ACC112 (cell line): Measurements from ENCODE around the gene CDKN1B.

Source experiments
- H2AFZ ChIP-seq: fragments of 200-600 bp; sonication (generic); one replicate; pipeline ENCODE4 v1.6.0; 2017; ENCODE audit warnings: antibody characterized with exemption, low read length; ENCODE audit not compliant: unreplicated experiment
- H3K27ac ChIP-seq: fragments of 200-600 bp; sonication (generic); 2 replicates; pipeline ENCODE4 v1.5.1; 2014; ENCODE audit warnings: low read depth, mild to moderate bottlenecking, antibody characterized with exemption, low read length, moderate library complexity
- H3K27me3 ChIP-seq: fragments of 200-600 bp; sonication (generic); 2 replicates; pipeline ENCODE4 v1.6.1; 2014; ENCODE audit warnings: mild to moderate bottlenecking, antibody characterized with exemption, low read length, moderate library complexity, mixed read lengths; ENCODE audit not compliant: insufficient read depth
- H3K36me3 ChIP-seq: fragments of 200-600 bp; sonication (generic); 2 replicates; pipeline ENCODE4 v1.6.1; 2016; ENCODE audit warnings: mild to moderate bottlenecking, antibody characterized with exemption, low read length, moderate library complexity, mixed read lengths; ENCODE audit not compliant: insufficient read depth
- H3K4me1 ChIP-seq: fragments of 200-600 bp; sonication (generic); one replicate; pipeline ENCODE4 v1.6.1; 2016; ENCODE audit warnings: low read length, mixed read lengths; ENCODE audit not compliant: insufficient read depth, unreplicated experiment, control insufficient read depth
- H3K4me3 ChIP-seq: fragments of 200-600 bp; sonication (generic); 2 replicates; pipeline ENCODE4 v1.5.1; 2014; ENCODE audit warnings: mild to moderate bottlenecking, low read depth, low read length
- H3K79me2 ChIP-seq: fragments of 200-600 bp; sonication (generic); one replicate; pipeline ENCODE4 v1.6.0; 2016; ENCODE audit warnings: low read length; ENCODE audit not compliant: control insufficient read depth, unreplicated experiment, insufficient read depth

Gene CDKN1B

DNA sequence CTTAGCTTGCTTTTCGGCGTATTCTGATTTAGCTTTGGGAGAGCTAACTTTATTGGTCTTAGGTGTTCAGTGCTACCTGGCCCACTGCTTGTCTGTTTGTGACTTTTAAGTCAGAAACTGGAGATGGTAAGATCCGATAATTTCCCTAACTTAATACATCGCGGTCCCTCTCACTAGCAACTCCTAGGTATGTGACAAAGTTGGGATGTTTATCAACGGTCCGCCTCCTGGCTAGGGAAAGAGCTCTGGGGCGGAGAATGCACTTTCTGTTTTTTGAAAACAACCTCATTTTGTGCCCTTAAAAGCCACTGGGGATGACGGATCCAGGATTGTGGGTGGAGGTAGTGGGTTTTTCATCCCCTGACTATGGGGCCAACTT lies 1.2 kb downstream of the CDKN1B start:
- H3K4me3 ChIP-seq = peak overlapping the region; percentile 95
- no peak overlapping the region for H2AFZ ChIP-seq
- no peaks in the 10 kb centered on the region for H3K27me3 ChIP-seq
- peaks cover 61% of the 10 kb centered on the region for H3K79me2 ChIP-seq
- peaks cover 36% of the 10 kb centered on the region for H3K4me1 ChIP-seq
- H3K36me3 ChIP-seq = peaks cover 19% of the 10 kb centered on the region
- peak overlapping the region; percentile 97 for H3K27ac ChIP-seq

DNA sequence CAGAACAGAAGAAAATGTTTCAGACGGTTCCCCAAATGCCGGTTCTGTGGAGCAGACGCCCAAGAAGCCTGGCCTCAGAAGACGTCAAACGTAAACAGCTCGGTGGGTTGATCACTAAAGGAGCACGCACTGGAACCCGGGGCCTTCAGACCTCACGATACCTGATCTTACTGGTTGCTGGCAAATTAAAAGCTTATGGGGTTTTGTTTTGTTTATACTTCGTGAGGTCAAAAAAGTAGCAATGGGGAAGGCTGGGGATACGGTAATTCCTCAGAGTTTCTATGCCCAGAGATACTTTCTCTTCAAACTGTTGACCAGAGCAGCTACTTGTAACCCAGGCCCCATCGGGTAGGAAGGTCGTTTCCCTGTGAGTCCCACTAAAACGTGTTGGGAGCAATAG lies 1.7 kb downstream of the CDKN1B start:
- Histone ChIP-seq H3K36me3 (peaks cover 19% of the 10 kb centered on the region), H3K4me3 (peak overlapping the region; percentile 95), H3K79me2 (peaks cover 65% of the 10 kb centered on the region), H3K27me3 (no peaks in the 10 kb centered on the region), H2AFZ (no peak overlapping the region), H3K4me1 (peaks cover 36% of the 10 kb centered on the region), H3K27ac (peak overlapping the region; percentile 97)

DNA sequence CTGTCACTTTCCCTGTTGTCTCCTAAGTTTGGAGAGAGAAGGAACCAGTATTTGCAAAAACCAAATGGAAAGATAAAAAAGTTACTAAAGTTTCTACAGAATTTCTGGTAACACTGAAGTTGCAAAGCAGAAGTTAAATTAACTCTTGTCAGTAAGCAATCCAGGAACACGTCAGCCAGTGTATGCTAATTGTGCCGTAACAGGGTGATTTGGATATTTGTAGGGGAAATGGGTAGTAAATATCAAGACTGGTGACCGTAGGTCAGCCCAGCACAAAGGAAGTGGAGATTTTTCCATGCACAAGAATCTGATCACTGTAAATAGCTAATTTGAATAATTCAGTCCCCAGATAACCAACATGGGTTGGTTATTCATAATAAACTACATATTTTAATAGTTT lies 2.3 kb downstream of the CDKN1B start:
- H3K27ac ChIP-seq = peak overlapping the region; percentile 97

DNA sequence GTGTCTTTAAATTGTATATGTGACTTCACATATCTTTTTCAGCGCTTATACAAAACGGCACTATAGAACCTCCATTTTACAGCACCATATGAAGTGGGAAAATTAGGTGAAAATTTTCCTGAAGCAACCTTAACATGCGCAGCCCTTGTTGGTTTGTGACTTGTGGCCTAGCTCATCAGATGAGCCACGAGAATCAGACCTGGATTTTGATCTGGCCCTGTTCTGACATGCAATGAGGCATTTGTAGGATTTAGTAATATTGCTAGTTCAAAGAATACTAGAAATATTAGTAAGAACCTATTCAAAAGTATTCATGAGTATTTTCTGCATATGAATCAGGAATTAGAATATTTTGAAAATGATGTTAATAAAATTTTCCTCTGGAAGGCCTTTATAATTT lies 2.9 kb downstream of the CDKN1B start:
- Histone ChIP-seq H3K27me3 (no peaks in the 10 kb centered on the region), H3K36me3 (peaks cover 19% of the 10 kb centered on the region), H3K27ac (peak overlapping the region; percentile 97), H3K4me3 (peak overlapping the region; percentile 95), H3K79me2 (peaks cover 70% of the 10 kb centered on the region), H3K4me1 (peaks cover 27% of the 10 kb centered on the region), H2AFZ (no peak overlapping the region)

More for the DNA sequence above, 2.3 kb downstream of the CDKN1B start:
- Histone ChIP-seq H3K79me2 (peaks cover 70% of the 10 kb centered on the region), H3K4me1 (peaks cover 33% of the 10 kb centered on the region), H2AFZ (no peak overlapping the region), H3K27me3 (no peaks in the 10 kb centered on the region), H3K36me3 (peaks cover 19% of the 10 kb centered on the region), H3K4me3 (peak overlapping the region; percentile 95)

DNA sequence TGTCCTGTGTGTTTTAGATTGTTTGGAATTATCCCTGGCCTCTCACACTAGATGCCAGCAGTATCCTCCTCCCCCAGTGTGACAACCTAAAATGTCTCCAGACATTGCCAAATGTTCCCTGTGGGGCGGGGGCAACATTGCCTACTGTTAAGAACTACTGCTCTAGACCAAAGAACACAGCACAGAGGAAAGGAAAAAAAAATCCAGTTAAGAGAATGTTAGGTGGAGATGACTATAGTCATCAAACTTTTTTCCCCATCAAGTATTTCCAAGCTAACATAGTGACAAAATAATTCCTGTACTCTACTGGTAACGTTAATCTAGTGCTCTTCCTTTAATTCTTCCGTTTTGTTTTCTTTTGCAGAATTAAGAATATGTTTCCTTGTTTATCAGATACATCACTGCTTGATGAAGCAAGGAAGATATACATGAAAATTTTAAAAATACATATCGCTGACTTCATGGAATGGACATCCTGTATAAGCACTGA lies 3.5 kb downstream of the CDKN1B start:
- Histone ChIP-seq H3K79me2 (peaks cover 70% of the 10 kb centered on the region), H3K27ac (peak overlapping the region; percentile 97), H3K27me3 (no peaks in the 10 kb centered on the region), H3K36me3 (peaks cover 19% of the 10 kb centered on the region), H3K4me1 (peaks cover 20% of the 10 kb centered on the region), H2AFZ (no peak overlapping the region), H3K4me3 (peak overlapping the region; percentile 95)

DNA sequence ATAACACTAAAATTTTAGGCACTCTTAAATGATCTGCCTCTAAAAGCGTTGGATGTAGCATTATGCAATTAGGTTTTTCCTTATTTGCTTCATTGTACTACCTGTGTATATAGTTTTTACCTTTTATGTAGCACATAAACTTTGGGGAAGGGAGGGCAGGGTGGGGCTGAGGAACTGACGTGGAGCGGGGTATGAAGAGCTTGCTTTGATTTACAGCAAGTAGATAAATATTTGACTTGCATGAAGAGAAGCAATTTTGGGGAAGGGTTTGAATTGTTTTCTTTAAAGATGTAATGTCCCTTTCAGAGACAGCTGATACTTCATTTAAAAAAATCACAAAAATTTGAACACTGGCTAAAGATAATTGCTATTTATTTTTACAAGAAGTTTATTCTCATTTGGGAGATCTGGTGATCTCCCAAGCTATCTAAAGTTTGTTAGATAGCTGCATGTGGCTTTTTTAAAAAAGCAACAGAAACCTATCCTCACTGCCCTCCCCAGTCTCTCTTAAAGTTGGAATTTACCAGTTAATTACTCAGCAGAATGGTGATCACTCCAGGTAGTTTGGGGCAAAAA lies 4.1 kb downstream of the CDKN1B start:
- H3K36me3 ChIP-seq = peaks cover 19% of the 10 kb centered on the region

DNA sequence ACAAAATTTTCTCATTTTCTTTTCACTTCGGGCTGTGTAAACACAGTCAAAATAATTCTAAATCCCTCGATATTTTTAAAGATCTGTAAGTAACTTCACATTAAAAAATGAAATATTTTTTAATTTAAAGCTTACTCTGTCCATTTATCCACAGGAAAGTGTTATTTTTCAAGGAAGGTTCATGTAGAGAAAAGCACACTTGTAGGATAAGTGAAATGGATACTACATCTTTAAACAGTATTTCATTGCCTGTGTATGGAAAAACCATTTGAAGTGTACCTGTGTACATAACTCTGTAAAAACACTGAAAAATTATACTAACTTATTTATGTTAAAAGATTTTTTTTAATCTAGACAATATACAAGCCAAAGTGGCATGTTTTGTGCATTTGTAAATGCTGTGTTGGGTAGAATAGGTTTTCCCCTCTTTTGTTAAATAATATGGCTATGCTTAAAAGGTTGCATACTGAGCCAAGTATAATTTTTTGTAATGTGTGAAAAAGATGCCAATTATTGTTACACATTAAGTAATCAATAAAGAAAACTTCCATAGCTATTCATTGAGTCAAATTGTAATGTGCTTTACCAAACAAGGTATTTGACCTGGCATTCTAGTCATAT lies 4.8 kb downstream of the CDKN1B start:
- Histone ChIP-seq H2AFZ (no peak overlapping the region), H3K4me3 (peak overlapping the region; percentile 95), H3K79me2 (peaks cover 78% of the 10 kb centered on the region), H3K4me1 (peaks cover 13% of the 10 kb centered on the region), H3K27me3 (no peaks in the 10 kb centered on the region), H3K36me3 (peaks cover 19% of the 10 kb centered on the region), H3K27ac (peak overlapping the region; percentile 97)

More for the DNA sequence above, 4.1 kb downstream of the CDKN1B start:
- H3K79me2 ChIP-seq = peaks cover 72% of the 10 kb centered on the region
- H2AFZ ChIP-seq = no peak overlapping the region
- H3K27me3 ChIP-seq = no peaks in the 10 kb centered on the region
- H3K4me1 ChIP-seq = peaks cover 15% of the 10 kb centered on the region
- H3K27ac ChIP-seq = peak overlapping the region; percentile 97
- H3K4me3 ChIP-seq = peak overlapping the region; percentile 95

DNA sequence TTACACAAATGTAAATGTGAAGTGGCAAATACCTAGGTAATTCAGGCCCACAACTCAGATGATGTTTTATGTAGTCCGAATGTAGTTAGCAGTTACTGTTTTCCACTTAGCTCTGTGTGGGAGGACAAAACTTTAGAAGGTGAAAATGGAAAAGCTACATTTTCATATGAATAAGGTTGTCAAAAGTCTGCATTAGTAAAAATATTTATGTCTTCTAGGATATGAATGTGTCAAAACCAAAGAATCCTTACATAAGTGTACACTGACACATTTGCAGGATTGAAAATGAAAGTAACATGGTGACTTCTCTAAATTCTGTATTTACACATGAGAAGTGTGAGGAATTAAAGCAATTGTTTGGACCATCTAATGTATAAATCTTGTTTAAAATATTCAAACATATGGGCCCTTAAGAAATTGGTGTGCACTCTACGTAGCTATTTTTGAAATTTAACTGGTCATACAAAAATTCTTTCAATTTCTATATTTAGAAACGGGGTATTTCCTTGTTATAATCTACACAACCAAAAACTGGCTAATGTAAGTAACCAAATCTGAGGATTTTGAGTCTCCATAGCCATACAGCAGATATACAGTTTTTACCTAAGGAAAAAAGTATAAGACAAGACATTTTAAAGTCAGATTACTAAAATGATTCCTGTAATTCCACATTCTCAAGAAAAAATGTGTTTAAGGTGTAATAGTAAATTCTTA lies 5.4 kb downstream of the CDKN1B start:
- Histone ChIP-seq H2AFZ (no peak overlapping the region), H3K4me3 (peak overlapping the region; percentile 95), H3K79me2 (peaks cover 80% of the 10 kb centered on the region), H3K27me3 (no peaks in the 10 kb centered on the region), H3K36me3 (peaks cover 19% of the 10 kb centered on the region), H3K27ac (peak overlapping the region; percentile 97), H3K4me1 (peaks cover 13% of the 10 kb centered on the region)

DNA sequence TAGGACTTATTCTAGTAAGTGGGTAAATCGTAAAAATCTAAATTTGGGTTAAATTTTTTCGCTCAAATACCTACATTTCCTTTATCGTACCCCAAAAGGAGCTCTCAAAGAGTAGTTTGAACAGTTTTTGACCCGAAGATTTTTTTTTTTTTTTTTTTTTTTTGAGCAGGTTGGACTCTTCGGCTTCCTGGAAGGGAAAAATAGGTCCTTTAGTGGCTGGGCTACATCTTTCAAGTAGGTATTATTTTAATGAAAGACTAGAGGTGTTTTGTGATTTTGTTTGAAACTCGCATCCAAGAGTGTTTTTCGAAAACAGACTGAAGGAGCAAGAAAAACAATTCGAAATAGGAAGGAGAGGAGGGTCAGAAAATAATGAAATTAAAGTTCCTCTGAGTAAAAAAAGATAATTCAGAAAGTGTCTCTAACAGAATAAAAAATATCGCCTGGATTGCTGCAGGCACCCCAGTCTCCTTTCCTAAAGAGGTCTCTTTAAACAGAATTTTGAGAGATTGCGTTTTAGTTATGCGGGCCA lies 6.0 kb downstream of the CDKN1B start:
- peak overlapping the region; percentile 97 for H3K27ac ChIP-seq
- no peak overlapping the region for H2AFZ ChIP-seq
- peaks cover 13% of the 10 kb centered on the region for H3K4me1 ChIP-seq
- no peaks in the 10 kb centered on the region for H3K27me3 ChIP-seq
- H3K79me2 ChIP-seq = peaks cover 80% of the 10 kb centered on the region
- peaks cover 19% of the 10 kb centered on the region for H3K36me3 ChIP-seq
- H3K4me3 ChIP-seq = peak overlapping the region; percentile 95

DNA sequence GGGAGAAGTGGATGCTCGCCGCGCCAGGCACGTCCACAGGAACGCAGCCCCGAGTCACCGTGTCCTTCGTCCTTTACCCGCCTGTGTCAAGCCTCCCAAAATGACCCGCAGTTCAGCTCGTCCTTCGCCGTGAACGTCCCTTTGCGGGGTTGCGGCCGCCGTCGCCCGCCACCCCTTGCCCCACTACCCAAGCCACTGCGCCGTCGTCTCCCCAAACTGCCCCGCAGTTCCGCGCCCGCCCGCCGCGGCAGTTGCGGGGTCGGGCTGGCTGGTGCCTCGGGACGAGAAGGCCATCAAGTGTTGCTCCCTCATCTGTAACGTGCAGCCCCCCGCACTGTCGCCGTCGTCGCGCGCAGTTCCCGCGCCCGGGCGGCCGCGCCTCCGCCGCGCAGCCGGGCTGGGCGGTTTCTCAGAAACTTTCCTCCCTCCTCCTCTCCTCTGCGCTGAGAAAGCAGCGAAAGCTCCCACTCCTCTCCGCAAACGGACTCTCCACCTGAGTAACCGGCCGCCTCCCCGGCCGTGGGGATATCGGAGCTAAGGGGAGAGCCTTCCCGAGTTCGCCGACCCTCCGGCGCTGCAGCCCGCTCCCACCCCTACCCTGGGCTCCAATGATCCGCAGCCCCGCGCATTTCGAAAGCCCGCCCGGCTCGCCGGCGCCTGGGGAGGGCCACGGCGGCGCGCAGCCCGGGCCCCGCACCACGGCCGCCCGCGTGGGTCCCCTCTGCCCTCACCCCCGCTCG lies 6.7 kb downstream of the CDKN1B start:
- Histone ChIP-seq H3K79me2 (peaks cover 80% of the 10 kb centered on the region), H2AFZ (peak overlapping the region; percentile 18), H3K27me3 (no peaks in the 10 kb centered on the region), H3K36me3 (peaks cover 14% of the 10 kb centered on the region), H3K4me3 (peak overlapping the region; percentile 95), H3K27ac (peak overlapping the region; percentile 97), H3K4me1 (peaks cover 13% of the 10 kb centered on the region)
